ENCODE measurements around the gene GPR3. TPM values are rescaled to one million over a fixed set of nuclear protein-coding genes. Genes with fewer than 3 reads are reported as not detected.

Gene GPR3
- total and polyA plus RNA-seq, 2 of the 13 experiments (the other 11 are each of a cell fraction or from before 2014, with no cell fraction given): 1.00 to 2.6 TPM

GRCh38 chr1:27366411-27367159 lies 25.8 kb upstream of the GPR3 start, which contains the start of gene MAP3K6 (continued):
- TF ChIP-seq ZNF513 (CRISPR knock-in tag; conservative IDR thresholded peaks at IDR 0.05): no peak
- TF ChIP-seq TFDP2 (CRISPR knock-in tag; IDR thresholded peaks at IDR 0.05): peak; percentile 50
- no peak for TF ChIP-seq ZFP36 (IDR thresholded peaks at IDR 0.05; ENCODE audit: borderline replicate concordance, low read depth, low read length, partially characterized antibody)
- TF ChIP-seq ZNF839 (CRISPR knock-in tag; IDR thresholded peaks at IDR 0.05; ENCODE audit: borderline replicate concordance): 0 out of 2 replicates have a peak, but pooled peaks have one; percentile 29
- TF ChIP-seq SOX5 (CRISPR knock-in tag; IDR thresholded peaks at IDR 0.05; ENCODE audit: borderline replicate concordance): no peak
- TF ChIP-seq DRAP1 (CRISPR knock-in tag; IDR thresholded peaks at IDR 0.05): no peak
- 0 out of 2 replicates have a peak, but pooled peaks have one; percentile 23 for TF ChIP-seq MXD1 (CRISPR knock-in tag; IDR thresholded peaks at IDR 0.05)
- no peak for TF ChIP-seq ZNF180 (CRISPR knock-in tag; IDR thresholded peaks at IDR 0.05; ENCODE audit: borderline replicate concordance, low read depth)
- no peak for TF ChIP-seq MNT (IDR thresholded peaks at IDR 0.05)
- peak; percentile 10; the same call in 1 of the 2 replicates for TF ChIP-seq ELF1 (CRISPR knock-in tag; IDR thresholded peaks at IDR 0.05)
- peak; percentile 60 for TF ChIP-seq ZNF563 (CRISPR knock-in tag; IDR thresholded peaks at IDR 0.05)
- TF ChIP-seq ZNF430 (CRISPR knock-in tag; IDR thresholded peaks at IDR 0.05): peak; percentile 70; the same call in 1 of the 2 replicates
- no peak for TF ChIP-seq RELA (CRISPR knock-in tag; IDR thresholded peaks at IDR 0.05)
- TF ChIP-seq KDM1A (CRISPR knock-in tag; IDR thresholded peaks at IDR 0.05): no peak
- 0 out of 2 replicates have a peak, but pooled peaks have one; percentile 31 for TF ChIP-seq NAIF1 (CRISPR knock-in tag; IDR thresholded peaks at IDR 0.05; ENCODE audit: borderline replicate concordance)
- TF ChIP-seq CBFB (CRISPR knock-in tag; IDR thresholded peaks at IDR 0.05): no peak
- no peak for TF ChIP-seq CREB3 (CRISPR knock-in tag; IDR thresholded peaks at IDR 0.05)
- TF ChIP-seq GABPA (IDR thresholded peaks at IDR 0.05; ENCODE audit: low read depth, low read length): no peak; the same call in 1 of the 2 replicates
- peak; percentile 42; the same call in 1 of the 2 replicates for TF ChIP-seq GABPA (CRISPR knock-in tag; IDR thresholded peaks at IDR 0.05; ENCODE audit: low read depth)
- peak in 1 of 2 experiments; percentile 41; a peak in 1 of 4 replicates for TF ChIP-seq HMGXB4 (CRISPR knock-in tag; IDR thresholded peaks at IDR 0.05; ENCODE audit: borderline replicate concordance in 1 of 2, low read depth in 1 of 2)
- TF ChIP-seq ZNF10 (CRISPR knock-in tag; IDR thresholded peaks at IDR 0.05; ENCODE audit: borderline replicate concordance, low read depth): no peak
